Right lobe of liver (tissue), 4 donors: ENCODE results near the gene RBM3.

Experiments used
- POLR2A ChIP-seq: fragments of 450-650 bp; IDR thresholded peaks from one replicate; pipeline ENCODE4 v1.6.1; 2017; ENCODE audit warnings: antibody characterized with exemption, mild to moderate bottlenecking
- TF ChIP-seq, protein P1 (sequence below), 4 donors: fragments of 200-600 bp in 3 of 4; fragments of 450-650 bp in 1 of 4; IDR thresholded peaks; one replicate each; pipeline versions ENCODE4 v1.5.1 to v1.8.0; 2016 to 2022; ENCODE audit warnings: antibody characterized with exemption in 4 of 4, mild to moderate bottlenecking in 2 of 4
- donor health status: DM: no; HTN: no; CAD: no.
- donor health status: DM: no; HTN: no; CAD: no.
- donor health status: DM: no; HTN: yes; CAD: no.

DNA sequence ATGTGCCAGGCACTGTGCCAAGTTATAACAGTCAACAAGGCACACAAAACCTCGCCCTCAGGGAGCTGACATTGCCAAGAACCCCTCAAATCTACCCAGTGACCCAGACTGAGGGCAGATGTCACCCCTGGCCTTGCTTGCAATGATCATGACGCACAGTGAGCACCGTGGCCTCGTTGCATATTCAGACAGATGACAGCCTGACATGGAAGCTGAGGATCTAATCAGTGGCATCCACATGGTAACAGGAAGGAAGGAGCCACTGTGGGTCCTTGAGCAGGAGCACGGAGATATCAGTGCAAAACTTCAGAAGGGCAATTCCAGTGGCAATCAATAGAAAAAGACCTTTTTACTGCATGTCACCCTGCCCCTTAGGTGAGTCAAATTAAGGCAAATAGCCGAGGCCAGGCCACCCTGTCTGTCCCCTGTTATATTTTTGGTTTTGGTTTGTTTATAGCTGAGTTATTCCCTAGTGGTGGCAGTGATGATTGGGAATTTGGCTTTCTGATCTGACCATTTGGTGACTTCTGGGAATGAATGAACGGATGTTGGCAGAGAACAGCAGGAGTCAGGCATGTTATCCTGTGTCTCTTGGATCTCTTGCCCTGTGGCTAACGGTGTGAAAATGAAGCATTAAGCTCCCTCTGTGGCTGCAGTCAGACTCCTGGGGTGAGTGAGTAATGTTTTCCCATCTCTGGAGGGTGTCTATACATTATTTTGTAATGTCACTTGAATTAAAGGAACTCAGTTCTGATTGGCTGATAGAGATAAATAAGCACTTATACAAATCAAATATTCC lies 43.5 kb downstream of the RBM3 start:
- TF ChIP-seq, protein P1, sequence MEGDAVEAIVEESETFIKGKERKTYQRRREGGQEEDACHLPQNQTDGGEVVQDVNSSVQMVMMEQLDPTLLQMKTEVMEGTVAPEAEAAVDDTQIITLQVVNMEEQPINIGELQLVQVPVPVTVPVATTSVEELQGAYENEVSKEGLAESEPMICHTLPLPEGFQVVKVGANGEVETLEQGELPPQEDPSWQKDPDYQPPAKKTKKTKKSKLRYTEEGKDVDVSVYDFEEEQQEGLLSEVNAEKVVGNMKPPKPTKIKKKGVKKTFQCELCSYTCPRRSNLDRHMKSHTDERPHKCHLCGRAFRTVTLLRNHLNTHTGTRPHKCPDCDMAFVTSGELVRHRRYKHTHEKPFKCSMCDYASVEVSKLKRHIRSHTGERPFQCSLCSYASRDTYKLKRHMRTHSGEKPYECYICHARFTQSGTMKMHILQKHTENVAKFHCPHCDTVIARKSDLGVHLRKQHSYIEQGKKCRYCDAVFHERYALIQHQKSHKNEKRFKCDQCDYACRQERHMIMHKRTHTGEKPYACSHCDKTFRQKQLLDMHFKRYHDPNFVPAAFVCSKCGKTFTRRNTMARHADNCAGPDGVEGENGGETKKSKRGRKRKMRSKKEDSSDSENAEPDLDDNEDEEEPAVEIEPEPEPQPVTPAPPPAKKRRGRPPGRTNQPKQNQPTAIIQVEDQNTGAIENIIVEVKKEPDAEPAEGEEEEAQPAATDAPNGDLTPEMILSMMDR (IDR thresholded peaks at IDR 0.05), result no peak
- TF ChIP-seq POLR2A, result no peak
